AG10803 (cell line): ENCODE data around the gene HK1.

Experiments used
- DNase-seq: peaks from one replicate; pipeline ENCODE4 v3.0.0; 2010; ENCODE audit warnings: low read depth
- H3K4me3 ChIP-seq: 2 replicates; pipeline ENCODE4 v1.5.1; 2011; ENCODE audit warnings: mild to moderate bottlenecking, low read length, control low read depth
- TF ChIP-seq, protein P1 (sequence below): conservative IDR thresholded peaks from 2 replicates; pipeline ENCODE4 v1.5.1; 2011; ENCODE audit warnings: mild to moderate bottlenecking, low read length, control low read depth, inconsistent platforms

The HK1 gene

DNA sequence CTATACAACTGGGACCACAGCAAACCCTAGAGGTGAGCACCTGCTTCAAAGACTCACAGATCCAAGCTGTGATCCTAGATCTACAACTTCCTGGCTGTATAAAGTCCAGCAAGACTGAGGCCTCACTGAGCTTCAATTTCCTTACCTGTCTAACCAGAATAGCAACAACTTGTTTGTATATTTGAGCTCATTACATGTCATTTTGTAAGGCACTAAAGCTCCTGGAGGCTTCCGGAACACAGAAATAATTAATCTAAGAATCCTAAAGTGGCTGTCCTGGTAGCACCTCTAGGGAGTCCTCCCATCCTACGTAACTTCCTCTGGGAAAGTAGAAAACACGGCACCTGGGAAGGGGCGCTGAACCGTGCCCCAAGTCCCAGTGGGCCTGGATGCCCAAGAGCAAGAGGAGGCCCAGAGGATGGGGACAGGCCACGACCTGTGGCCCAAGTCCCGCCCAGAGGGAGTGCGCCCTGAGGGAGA, 39.4 kb downstream of the HK1 start:
- TF ChIP-seq, protein P1, sequence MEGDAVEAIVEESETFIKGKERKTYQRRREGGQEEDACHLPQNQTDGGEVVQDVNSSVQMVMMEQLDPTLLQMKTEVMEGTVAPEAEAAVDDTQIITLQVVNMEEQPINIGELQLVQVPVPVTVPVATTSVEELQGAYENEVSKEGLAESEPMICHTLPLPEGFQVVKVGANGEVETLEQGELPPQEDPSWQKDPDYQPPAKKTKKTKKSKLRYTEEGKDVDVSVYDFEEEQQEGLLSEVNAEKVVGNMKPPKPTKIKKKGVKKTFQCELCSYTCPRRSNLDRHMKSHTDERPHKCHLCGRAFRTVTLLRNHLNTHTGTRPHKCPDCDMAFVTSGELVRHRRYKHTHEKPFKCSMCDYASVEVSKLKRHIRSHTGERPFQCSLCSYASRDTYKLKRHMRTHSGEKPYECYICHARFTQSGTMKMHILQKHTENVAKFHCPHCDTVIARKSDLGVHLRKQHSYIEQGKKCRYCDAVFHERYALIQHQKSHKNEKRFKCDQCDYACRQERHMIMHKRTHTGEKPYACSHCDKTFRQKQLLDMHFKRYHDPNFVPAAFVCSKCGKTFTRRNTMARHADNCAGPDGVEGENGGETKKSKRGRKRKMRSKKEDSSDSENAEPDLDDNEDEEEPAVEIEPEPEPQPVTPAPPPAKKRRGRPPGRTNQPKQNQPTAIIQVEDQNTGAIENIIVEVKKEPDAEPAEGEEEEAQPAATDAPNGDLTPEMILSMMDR: no peak
- no peak for DNase-seq
- peak overlapping the region; percentile 95 for H3K4me3 ChIP-seq

DNA sequence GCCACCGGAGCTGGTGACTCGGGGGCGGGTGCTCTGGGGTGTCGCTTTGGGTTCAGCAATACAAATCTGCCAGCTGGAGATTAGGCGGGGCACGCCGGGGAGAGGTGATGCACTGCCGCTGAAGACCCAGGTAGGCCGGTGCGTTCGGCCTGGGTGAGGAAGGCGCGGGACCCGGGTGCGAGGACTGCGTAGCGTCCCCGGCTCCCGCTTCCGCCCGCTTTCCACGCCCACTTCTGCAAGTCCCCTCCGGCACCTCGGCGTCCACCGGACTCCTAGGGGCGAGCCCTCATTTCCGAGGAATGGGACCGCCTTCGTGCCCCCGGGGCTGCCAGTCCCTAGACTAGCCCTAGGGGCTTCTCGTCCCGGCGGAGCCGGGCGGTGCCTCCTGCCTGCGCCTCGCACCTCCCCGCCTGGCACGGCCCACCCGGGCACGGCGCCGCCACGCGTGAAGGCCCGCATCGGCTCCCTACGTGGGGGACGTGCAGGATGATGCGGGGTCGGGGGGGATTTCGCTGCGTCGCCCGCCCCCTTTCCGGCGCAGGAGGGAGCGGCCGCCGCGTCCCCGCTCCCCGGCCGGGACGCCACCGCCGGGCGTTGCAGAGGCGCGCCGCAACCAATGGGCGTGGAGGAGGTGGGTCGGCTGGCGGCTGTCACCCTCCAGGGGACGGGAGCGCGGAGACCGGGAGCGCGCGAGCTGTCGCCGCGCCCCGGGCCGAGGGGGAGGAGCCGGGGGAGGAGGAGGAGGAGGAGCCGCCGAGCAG, 40.0 kb downstream of the HK1 start:
- TF ChIP-seq, protein P1: no peak
- peak overlapping the region; percentile 95 for H3K4me3 ChIP-seq
- peak; percentile 85 for DNase-seq

DNA sequence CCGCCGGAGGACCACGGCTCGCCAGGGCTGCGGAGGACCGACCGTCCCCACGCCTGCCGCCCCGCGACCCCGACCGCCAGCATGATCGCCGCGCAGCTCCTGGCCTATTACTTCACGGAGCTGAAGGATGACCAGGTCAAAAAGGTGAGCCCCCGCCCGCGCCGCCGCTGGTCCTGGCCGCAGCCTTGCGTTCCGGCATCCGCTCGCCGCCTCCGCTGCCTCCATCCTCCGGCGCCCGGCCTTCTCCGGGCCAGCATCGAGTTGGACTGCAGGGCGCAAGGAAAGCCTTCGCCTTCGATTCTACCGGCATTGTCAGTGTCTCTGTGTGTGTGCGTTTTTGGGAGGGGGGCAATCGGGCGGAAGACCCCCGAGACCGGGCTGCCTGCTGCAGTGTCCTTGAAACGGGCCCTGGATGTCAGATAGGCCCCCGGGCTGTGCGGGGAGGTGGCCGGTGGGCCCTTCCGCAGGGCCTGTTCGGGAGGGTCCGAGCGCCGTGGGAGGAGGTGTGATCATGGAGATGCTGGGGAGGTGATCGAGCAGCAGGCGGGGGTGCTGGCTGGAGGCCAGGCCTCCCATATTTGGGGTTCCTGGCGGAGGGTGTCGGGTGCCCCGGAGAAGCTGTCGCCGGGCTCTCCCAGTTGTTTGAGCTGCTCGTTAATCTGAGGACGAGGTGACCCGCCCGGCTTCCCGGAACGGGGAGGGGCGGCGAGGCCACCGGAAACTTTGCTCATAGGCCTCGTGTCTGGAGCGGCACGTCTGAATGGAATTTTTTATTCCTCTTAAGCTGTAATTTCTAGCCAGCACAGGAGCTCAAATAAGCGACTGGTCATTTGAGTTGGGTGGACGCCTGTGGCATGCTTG, 40.8 kb downstream of the HK1 start:
- peak overlapping the region; percentile 95 for H3K4me3 ChIP-seq
- TF ChIP-seq, protein P1: no peak
- peak; percentile 62 for DNase-seq

DNA sequence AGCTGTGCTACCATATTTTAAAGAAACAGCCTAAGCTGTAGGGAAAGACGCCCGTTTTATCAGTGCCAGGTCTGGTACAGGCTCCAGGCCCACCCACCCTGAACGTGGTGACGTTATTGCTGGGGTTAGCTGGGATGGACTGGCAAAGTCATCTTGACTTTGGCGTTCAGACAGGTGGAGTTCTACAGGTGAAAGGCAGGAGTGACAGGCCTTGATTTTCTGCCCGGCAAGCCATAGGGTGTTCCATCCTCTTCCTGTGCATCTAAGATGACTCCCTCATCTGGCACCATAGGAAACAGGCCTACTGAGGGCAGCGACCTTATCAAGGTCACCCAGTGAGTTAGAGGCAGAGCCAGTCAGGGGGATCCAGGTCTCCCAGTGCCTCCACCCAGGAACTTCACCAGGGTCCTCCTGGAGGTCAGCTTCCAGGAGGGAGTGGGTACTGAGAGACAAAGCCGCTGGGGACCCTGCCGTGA, 41.6 kb downstream of the HK1 start:
- H3K4me3 ChIP-seq: peak overlapping the region; percentile 95
- TF ChIP-seq, protein P1: no peak
- DNase-seq: no peak

DNA sequence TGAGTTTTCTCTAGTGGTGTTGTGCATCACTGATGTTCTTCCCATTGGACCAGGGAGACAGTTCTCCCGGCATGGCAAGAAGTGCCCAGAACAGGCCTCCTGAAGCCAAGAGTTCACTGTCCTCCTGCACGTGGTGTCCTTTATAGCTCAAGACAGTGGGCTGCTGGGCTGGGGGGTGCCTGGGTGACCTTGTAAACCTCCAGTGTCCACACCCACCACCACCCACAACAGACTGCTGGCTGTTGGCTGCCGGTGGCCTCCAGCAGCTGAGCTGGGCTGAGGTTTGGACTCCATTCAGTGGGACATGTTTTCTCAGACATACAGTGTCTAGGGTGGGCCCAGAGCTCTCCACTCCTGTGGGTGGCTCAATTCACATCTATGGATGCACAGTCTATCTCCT, 42.2 kb downstream of the HK1 start:
- peak overlapping the region; percentile 8; the same call in 1 of the 2 replicates for H3K4me3 ChIP-seq
- no peak for DNase-seq
- TF ChIP-seq, protein P1: no peak

DNA sequence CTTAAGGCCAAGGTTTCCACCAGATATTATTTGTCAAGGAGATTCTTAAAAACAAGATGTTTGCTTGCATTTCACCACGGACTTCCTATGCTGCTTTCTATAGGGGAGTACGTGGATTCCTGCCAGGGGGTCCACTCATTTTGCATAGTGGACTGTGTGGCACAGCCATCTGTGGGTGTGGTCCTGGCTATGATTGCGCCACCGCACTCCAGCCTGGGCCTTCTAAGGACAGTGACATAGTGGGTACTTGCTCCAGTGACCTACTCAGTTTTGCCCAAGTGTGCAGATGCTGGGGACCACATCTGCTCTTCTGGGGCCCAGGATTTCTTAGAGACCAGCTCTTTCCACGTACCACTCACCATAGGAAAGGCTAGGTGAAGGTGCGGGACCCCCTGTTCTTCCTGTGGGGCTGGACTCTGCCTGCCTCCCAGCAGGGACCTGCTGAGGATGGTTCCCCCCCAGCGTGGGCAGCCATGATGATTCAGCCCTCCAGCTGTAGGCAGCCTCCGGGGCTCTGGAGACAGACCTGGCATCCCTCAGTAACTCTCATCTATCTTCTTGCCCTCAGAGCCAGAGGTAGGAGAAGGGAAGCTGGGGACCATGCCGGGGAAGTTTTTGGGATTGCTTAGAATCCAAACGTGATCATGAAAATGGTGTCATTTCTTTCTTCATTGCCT, 42.9 kb downstream of the HK1 start:
- H3K4me3 ChIP-seq: no peak overlapping the region
- TF ChIP-seq, protein P1: no peak
- DNase-seq: no peak
